ENCODE measurements around the gene HAGH.
"Not testable (repeated sequence)": the region's sequence is repeated elsewhere in the genome, so short reads cannot be mapped to it uniquely, and the experiment has no call there.

HAGH gene

GRCh38 chr16:1826691-1827573, at the start of gene HAGH, which contains the start of gene FAHD1:
TSS of gene HAGH (minus strand) at chr16:1826825. CDS start at chr16:1826787, 38 bp downstream.
TSS of gene FAHD1 (plus strand) at chr16:1827206. CDS start at chr16:1827239, 33 bp downstream.
- Histone ChIP-seq H3K9ac (ENCODE audit: low read depth, low read length) (peak within 1 kb of the TSS; percentile 73), H3K36me3 (ENCODE audit: insufficient read depth, low read length) (peaks cover 23% of the 10 kb centered on the region), H3K9me3 (ENCODE audit: insufficient read depth, low read length, severe bottlenecking) (no peaks in the 10 kb centered on the region), H3K4me2 (ENCODE audit: insufficient read depth, low read length) (peak within 1 kb of the TSS; percentile 90), H3K4me1 (ENCODE audit: insufficient read depth, low read length) (peaks cover 53% of the 10 kb centered on the region), H2AFZ (ENCODE audit: low read depth, low read length) (peak within 1 kb of the TSS; percentile 99), H4K20me1 (ENCODE audit: insufficient read depth, low read length) (peaks cover 18% of the 10 kb centered on the region), H3K27ac (ENCODE audit: low read length) (peak within 1 kb of the TSS; percentile 70), H3K79me2 (ENCODE audit: insufficient read depth, low read length) (peaks cover 55% of the 10 kb centered on the region), H3K4me3 (ENCODE audit: low read depth in 1 of 2, low read length in 2 of 2) (peak within 1 kb of the TSS; percentile 57 to 95), H3K27me3 (ENCODE audit: insufficient read depth, low read length, poor library complexity) (no peaks in the 10 kb centered on the region)
- ATAC-seq (ENCODE audit: insufficient read depth, low read depth) (peak; percentile 90), DNase-seq (peak; percentile 91)
- TF ChIP-seq EZH2 (IDR thresholded peaks at IDR 0.05; ENCODE audit: borderline replicate concordance, low read depth, low read length, severe bottlenecking) = no peak
- no peak for TF ChIP-seq CTCF (IDR thresholded peaks at IDR 0.05; ENCODE audit: borderline replicate concordance, extremely low read depth, low read length, poor library complexity, severe bottlenecking)

- not testable (repeated sequence) for ATAC-seq (ENCODE audit: insufficient read depth, low read depth); H3K4me2 ChIP-seq (ENCODE audit: insufficient read depth, low read length); DNase-seq; H3K9ac ChIP-seq (ENCODE audit: low read depth, low read length); H3K4me1 ChIP-seq (ENCODE audit: insufficient read depth, low read length); H4K20me1 ChIP-seq (ENCODE audit: insufficient read depth, low read length); H3K36me3 ChIP-seq (ENCODE audit: insufficient read depth, low read length); H3K27ac ChIP-seq (ENCODE audit: low read length); H3K27me3 ChIP-seq (ENCODE audit: insufficient read depth, low read length, poor library complexity); H3K79me2 ChIP-seq (ENCODE audit: insufficient read depth, low read length); H2AFZ ChIP-seq (ENCODE audit: low read depth, low read length); H3K9me3 ChIP-seq (ENCODE audit: insufficient read depth, low read length, severe bottlenecking); H3K4me3 ChIP-seq (ENCODE audit: low read depth in 1 of 2, low read length in 2 of 2)
Measured at GRCh38 chr16:1876066-1876465, 49.4 kb upstream of the HAGH start.

DNA sequence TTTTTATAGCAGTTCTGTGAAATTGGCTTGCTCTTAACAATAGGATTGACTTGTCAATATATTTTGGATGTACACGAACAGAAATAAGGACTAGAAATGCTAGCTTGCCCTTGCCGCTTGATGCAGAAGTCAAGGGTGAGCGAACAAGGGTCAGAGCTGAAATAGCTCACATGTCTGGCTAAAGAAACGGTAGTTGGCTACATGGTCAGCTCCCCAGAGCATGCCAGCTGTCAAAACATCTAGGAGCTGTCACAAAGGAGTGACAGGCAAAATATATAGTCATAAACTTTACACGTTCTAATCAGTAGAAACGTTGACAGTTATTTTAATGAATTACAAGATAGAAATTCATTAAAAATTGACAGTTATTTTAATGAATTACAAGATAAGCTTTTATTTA, 48.2 kb upstream of the HAGH start:
- Histone ChIP-seq H3K9ac (ENCODE audit: low read depth, low read length) (no peak overlapping the region), H3K9me3 (ENCODE audit: insufficient read depth, low read length, severe bottlenecking) (no peaks in the 10 kb centered on the region), H3K27ac (ENCODE audit: low read length) (no peak overlapping the region), H4K20me1 (ENCODE audit: insufficient read depth, low read length) (no peaks in the 10 kb centered on the region), H3K4me3 (ENCODE audit: low read depth in 1 of 2, low read length in 2 of 2) (no peak overlapping the region), H3K27me3 (ENCODE audit: insufficient read depth, low read length, poor library complexity) (no peaks in the 10 kb centered on the region), H3K4me1 (ENCODE audit: insufficient read depth, low read length) (no peaks in the 10 kb centered on the region), H3K79me2 (ENCODE audit: insufficient read depth, low read length) (no peaks in the 10 kb centered on the region), H3K36me3 (ENCODE audit: insufficient read depth, low read length) (no peaks in the 10 kb centered on the region), H2AFZ (ENCODE audit: low read depth, low read length) (no peak overlapping the region), H3K4me2 (ENCODE audit: insufficient read depth, low read length) (no peak overlapping the region)
- no peak for DNase-seq
- TF ChIP-seq CTCF (IDR thresholded peaks at IDR 0.05; ENCODE audit: borderline replicate concordance, extremely low read depth, low read length, poor library complexity, severe bottlenecking) = no peak
- TF ChIP-seq EZH2 (IDR thresholded peaks at IDR 0.05; ENCODE audit: borderline replicate concordance, low read depth, low read length, severe bottlenecking) = no peak
- no peak for ATAC-seq (ENCODE audit: insufficient read depth, low read depth)

- DNase-seq (no peak), ATAC-seq (ENCODE audit: insufficient read depth, low read depth) (no peak)
Measured at GRCh38 chr16:1871974-1872635, 45.5 kb upstream of the HAGH start, which contains the start of gene MEIOB. TSS of gene MEIOB (minus strand) at chr16:1872164. CDS start at chr16:1868175, 3,989 bp downstream.

More at GRCh38 chr16:1871974-1872635, 45.5 kb upstream of the HAGH start, which contains the start of gene MEIOB:
- no peak within 1 kb of the TSS for H3K4me3 ChIP-seq (ENCODE audit: low read depth in 1 of 2, low read length in 2 of 2)
- TF ChIP-seq CTCF (IDR thresholded peaks at IDR 0.05; ENCODE audit: borderline replicate concordance, extremely low read depth, low read length, poor library complexity, severe bottlenecking) (no peak), EZH2 (IDR thresholded peaks at IDR 0.05; ENCODE audit: borderline replicate concordance, low read depth, low read length, severe bottlenecking) (no peak)
- H3K79me2 ChIP-seq (ENCODE audit: insufficient read depth, low read length) = no peaks in the 10 kb centered on the region
- no peak within 1 kb of the TSS for H3K27ac ChIP-seq (ENCODE audit: low read length)
- H2AFZ ChIP-seq (ENCODE audit: low read depth, low read length) = no peak within 1 kb of the TSS
- no peaks in the 10 kb centered on the region for H3K4me1 ChIP-seq (ENCODE audit: insufficient read depth, low read length)
- no peak within 1 kb of the TSS for H3K4me2 ChIP-seq (ENCODE audit: insufficient read depth, low read length)
- H3K36me3 ChIP-seq (ENCODE audit: insufficient read depth, low read length) = no peaks in the 10 kb centered on the region
- H3K9me3 ChIP-seq (ENCODE audit: insufficient read depth, low read length, severe bottlenecking) = no peaks in the 10 kb centered on the region
- H3K27me3 ChIP-seq (ENCODE audit: insufficient read depth, low read length, poor library complexity) = no peaks in the 10 kb centered on the region
- no peaks in the 10 kb centered on the region for H4K20me1 ChIP-seq (ENCODE audit: insufficient read depth, low read length)
- no peak within 1 kb of the TSS for H3K9ac ChIP-seq (ENCODE audit: low read depth, low read length)
